Neural progenitor cell (in vitro differentiated cells): Measurements from ENCODE around the gene ZC3H18. TPM values are rescaled to one million over a fixed set of nuclear protein-coding genes. Genes with fewer than 3 reads are reported as not detected.

Experiments
- DNase-seq: peaks from one replicate; pipeline ENCODE4 v3.0.0-alpha.2; 2016; ENCODE audit warnings: low spot score
- H2AFZ ChIP-seq: fragments of 200-600 bp; sonication (generic); replicated peaks from 2 replicates; pipeline ENCODE4 v1.6.1; 2016; ENCODE audit warnings: antibody characterized with exemption
- H3F3A ChIP-seq: fragments of 200-600 bp; sonication (generic); 2 replicates; pipeline ENCODE4 v1.6.1; 2016; ENCODE audit warnings: antibody characterized with exemption, low read depth
- H3K27ac ChIP-seq: fragments of 200-600 bp; sonication (generic); 2 replicates; pipeline ENCODE4 v1.5.1; 2016; ENCODE audit warnings: mild to moderate bottlenecking
- H3K27me3 ChIP-seq: fragments of 200-600 bp; sonication (generic); 2 replicates; pipeline ENCODE4 v1.6.1; 2016; ENCODE audit warnings: mild to moderate bottlenecking, moderate library complexity
- H3K36me3 ChIP-seq: fragments of 200-600 bp; sonication (generic); 2 replicates; pipeline ENCODE4 v1.5.1; 2016
- H3K4me1 ChIP-seq: fragments of 200-600 bp; sonication (generic); 2 replicates; pipeline ENCODE4 v1.6.1; 2016; ENCODE audit warnings: mixed run types
- H3K4me2 ChIP-seq: fragments of 200-600 bp; sonication (generic); 2 replicates; pipeline ENCODE4 v1.6.1; 2016
- H3K4me3 ChIP-seq: fragments of 200-600 bp; sonication (generic); 2 replicates; pipeline ENCODE4 v1.5.1; 2016
- H3K79me2 ChIP-seq: fragments of 200-600 bp; sonication (generic); 2 replicates; pipeline ENCODE4 v1.6.1; 2016; ENCODE audit warnings: low read depth
- H3K9ac ChIP-seq: fragments of 200-600 bp; sonication (generic); 2 replicates; pipeline ENCODE4 v1.6.1; 2016
- H3K9me3 ChIP-seq: fragments of 200-600 bp; sonication (generic); 2 replicates; pipeline ENCODE4 v1.5.1; 2016; ENCODE audit warnings: low read depth
- H4K20me1 ChIP-seq: fragments of 200-600 bp; sonication (generic); 2 replicates; pipeline ENCODE4 v1.6.1; 2016; ENCODE audit warnings: low read depth
- H3K27ac Mint-ChIP-seq: 3 replicates; pipeline ENCODE4 v1.8.0; 2021; ENCODE audit warnings: mixed read lengths
- H3K27me3 Mint-ChIP-seq: 2 replicates; pipeline ENCODE4 v1.8.0; 2022; ENCODE audit warnings: low read depth, mild to moderate bottlenecking, inconsistent platforms, moderate library complexity, mixed read lengths; ENCODE audit not compliant: insufficient read depth
- H3K36me3 Mint-ChIP-seq: 3 replicates; pipeline ENCODE4 v1.8.0; 2021; ENCODE audit warnings: mixed read lengths
- H3K4me1 Mint-ChIP-seq: 3 replicates; pipeline ENCODE4 v1.8.0; 2021; ENCODE audit warnings: mixed read lengths
- H3K4me3 Mint-ChIP-seq: 3 replicates; pipeline ENCODE4 v1.8.0; 2021; ENCODE audit warnings: mild to moderate bottlenecking, moderate library complexity, mixed read lengths
- H3K9me3 Mint-ChIP-seq: 3 replicates; pipeline ENCODE4 v1.8.0; 2020; ENCODE audit warnings: mixed read lengths
- CTCF ChIP-seq: fragments of 200-600 bp; sonication (generic); IDR thresholded peaks from 2 replicates; pipeline ENCODE4 v1.5.1; 2017; ENCODE audit warnings: antibody characterized with exemption, mild to moderate bottlenecking
- EZH2 ChIP-seq: fragments of 200-600 bp; sonication (generic); IDR thresholded peaks from 2 replicates; pipeline ENCODE4 v1.6.1; 2017; ENCODE audit warnings: antibody characterized with exemption, mild to moderate bottlenecking, moderate library complexity
- EZH2phosphoT487 ChIP-seq: fragments of 200-600 bp; sonication (generic); IDR thresholded peaks from 2 replicates; pipeline ENCODE4 v1.6.1; 2017; ENCODE audit warnings: antibody characterized with exemption
- total RNA-seq: library from RNA; depleted of rRNA; stranded (reverse); fragments of >200 nt; gene quantifications from 2 replicates; pipeline ENCODE4 v1.2.3, GENCODE V29; 2015; ENCODE audit warnings: low replicate concordance

ZC3H18 gene
- total RNA-seq, 1 donor from 2014 or later = 24.2 TPM

DNA sequence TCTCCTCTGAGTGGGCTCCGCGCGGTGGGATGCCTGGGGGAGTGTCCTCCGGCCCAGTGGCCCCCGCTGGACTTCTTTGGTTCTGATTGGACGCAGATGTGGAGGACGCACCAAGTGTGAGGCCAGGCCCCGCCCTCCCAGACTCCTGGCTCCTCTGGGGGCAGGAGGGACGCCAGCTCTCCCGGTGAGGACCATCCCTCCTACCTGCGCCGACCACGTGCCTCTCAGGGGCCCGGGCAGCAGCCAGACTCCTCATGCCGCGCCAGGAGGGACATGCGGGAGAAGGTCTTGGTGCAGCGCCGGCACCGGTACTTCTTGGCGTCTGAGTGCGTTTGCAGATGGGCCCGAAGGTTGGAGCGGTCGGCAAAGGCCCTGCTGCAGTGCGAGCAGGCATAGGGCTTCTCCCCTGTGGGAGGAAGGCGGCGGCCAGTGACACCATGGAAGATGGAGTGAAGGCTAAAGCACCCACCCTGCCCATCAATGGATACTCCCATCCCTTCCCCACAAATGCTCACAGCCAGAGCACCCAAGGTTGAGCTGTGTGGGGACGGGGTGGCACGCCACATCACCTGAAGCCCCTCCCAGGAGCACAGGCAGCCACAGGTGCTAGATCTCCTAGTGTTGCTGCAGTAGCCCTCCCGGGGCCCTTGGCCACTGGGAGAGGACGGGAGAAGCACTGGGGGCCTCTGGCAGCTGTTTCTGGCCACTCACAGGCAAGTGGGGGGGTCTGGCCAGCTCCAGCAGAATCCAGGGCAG, 108.2 kb downstream of the ZC3H18 start:
- Mint-ChIP-seq H3K27me3 (peaks cover 12% of the 10 kb centered on the region), H3K36me3 (no peaks in the 10 kb centered on the region), H3K4me3 (no peak overlapping the region), H3K9me3 (no peaks in the 10 kb centered on the region), H3K4me1 (peaks cover 2% of the 10 kb centered on the region), H3K27ac (no peak overlapping the region)
- Histone ChIP-seq H4K20me1 (no peaks in the 10 kb centered on the region), H3K9me3 (no peaks in the 10 kb centered on the region), H3K36me3 (no peaks in the 10 kb centered on the region), H3K27me3 (no peaks in the 10 kb centered on the region), H3K4me3 (no peak overlapping the region), H2AFZ (no peak overlapping the region), H3F3A (peaks cover 13% of the 10 kb centered on the region), H3K4me1 (no peaks in the 10 kb centered on the region), H3K9ac (no peak overlapping the region), H3K79me2 (no peaks in the 10 kb centered on the region), H3K4me2 (no peak overlapping the region), H3K27ac (no peak overlapping the region)
- no peak for TF ChIP-seq CTCF
- DNase-seq = no peak

DNA sequence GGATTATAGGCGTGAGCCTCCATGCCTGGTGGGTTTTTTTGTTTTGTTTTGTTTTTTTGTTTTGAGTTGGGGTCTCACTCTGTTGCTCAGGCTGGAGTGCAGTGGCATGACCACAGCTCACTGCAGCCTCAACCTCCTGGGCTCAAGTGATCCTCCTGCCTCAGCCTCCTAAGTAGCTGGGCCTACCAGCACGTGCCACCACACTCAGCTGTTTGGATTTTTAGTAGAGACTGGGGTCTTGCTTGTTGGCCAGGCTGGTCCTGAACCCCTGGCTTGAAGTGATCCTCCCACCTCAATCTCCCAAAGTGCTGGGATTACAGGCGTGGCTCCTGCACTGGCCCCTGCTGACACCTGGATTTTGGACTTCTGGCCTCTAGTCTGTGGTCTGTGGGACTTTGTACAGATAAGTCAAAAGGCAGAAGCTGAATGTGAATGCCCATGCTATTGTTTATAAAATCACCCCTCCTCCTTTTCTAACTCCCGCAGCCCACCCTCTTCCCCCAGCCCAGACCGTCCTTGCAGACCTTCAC, 110.4 kb downstream of the ZC3H18 start:
- no peaks in the 10 kb centered on the region for H3K36me3 Mint-ChIP-seq
- no peak overlapping the region for H3K4me3 Mint-ChIP-seq
- Histone ChIP-seq H3K79me2 (no peaks in the 10 kb centered on the region), H3K4me1 (peaks cover 5% of the 10 kb centered on the region), H2AFZ (no peak overlapping the region), H3K9ac (no peak overlapping the region), H3K36me3 (no peaks in the 10 kb centered on the region), H3K9me3 (no peaks in the 10 kb centered on the region), H3K4me3 (no peak overlapping the region), H4K20me1 (no peaks in the 10 kb centered on the region), H3K27me3 (peaks cover 21% of the 10 kb centered on the region), H3K27ac (no peak overlapping the region), H3K4me2 (no peak overlapping the region), H3F3A (peaks cover 19% of the 10 kb centered on the region)
- peaks cover 24% of the 10 kb centered on the region for H3K27me3 Mint-ChIP-seq
- DNase-seq = no peak
- no peaks in the 10 kb centered on the region for H3K9me3 Mint-ChIP-seq
- H3K4me1 Mint-ChIP-seq = peaks cover 7% of the 10 kb centered on the region
- TF ChIP-seq EZH2phosphoT487 = no peak
- TF ChIP-seq CTCF = no peak
- TF ChIP-seq EZH2 = no peak
- H3K27ac Mint-ChIP-seq = no peak overlapping the region

DNA sequence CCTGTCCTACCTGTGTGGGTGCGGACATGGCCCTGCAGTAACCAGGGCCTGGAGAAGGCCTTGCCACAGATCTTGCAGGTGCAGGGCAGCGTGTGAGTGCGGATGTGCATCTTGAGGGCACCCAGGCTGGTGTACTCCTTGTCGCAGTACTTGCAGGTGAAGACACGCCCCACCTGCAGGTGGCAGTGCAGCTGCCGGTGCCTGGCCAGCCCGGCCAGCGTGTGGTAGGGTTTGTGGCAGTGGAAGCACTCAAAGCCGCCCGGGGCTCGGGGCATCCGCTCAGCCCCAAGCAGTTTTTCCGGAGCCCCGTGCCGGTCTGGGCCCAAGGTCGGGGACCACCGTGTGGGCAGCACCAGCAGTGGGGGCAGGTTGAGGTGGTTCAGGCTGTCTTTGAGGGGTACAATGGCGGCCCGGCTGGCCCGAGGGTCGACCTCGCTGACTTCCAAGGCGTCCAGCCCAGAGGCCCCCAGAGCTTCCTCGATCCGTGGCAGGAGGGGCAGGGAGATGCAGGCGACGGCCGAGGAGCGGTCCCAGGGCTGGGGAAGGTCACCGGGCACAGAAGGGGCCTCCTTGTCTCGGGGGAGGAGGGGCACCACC, 111.0 kb downstream of the ZC3H18 start:
- Histone ChIP-seq H3K36me3 (no peaks in the 10 kb centered on the region), H3K79me2 (no peaks in the 10 kb centered on the region), H3K4me3 (no peak overlapping the region), H3K4me2 (no peak overlapping the region), H2AFZ (no peak overlapping the region), H3K27ac (no peak overlapping the region), H3F3A (peaks cover 19% of the 10 kb centered on the region), H3K9ac (no peak overlapping the region), H3K4me1 (peaks cover 8% of the 10 kb centered on the region), H4K20me1 (no peaks in the 10 kb centered on the region), H3K27me3 (peaks cover 27% of the 10 kb centered on the region), H3K9me3 (no peaks in the 10 kb centered on the region)
- Mint-ChIP-seq H3K4me3 (no peak overlapping the region), H3K36me3 (no peaks in the 10 kb centered on the region), H3K9me3 (no peaks in the 10 kb centered on the region), H3K4me1 (peaks cover 7% of the 10 kb centered on the region), H3K27ac (no peak overlapping the region), H3K27me3 (peaks cover 24% of the 10 kb centered on the region)
- DNase-seq = peak; percentile 43
- no peak for TF ChIP-seq EZH2
- TF ChIP-seq EZH2phosphoT487 = no peak
- TF ChIP-seq CTCF = peak; percentile 46

Other genes with a start within 250 kb of the ZC3H18 start
- 0.02 and 0.03 TPM in 2 replicates for gene ZNF469, start 187.4 kb upstream of the ZC3H18 start, total RNA-seq
- gene ZFPM1, start 117.1 kb upstream of the ZC3H18 start, total RNA-seq = 0.36 and 0.96 TPM in 2 replicates
- not detected in 2 replicates for gene IL17C, start 68.2 kb downstream of the ZC3H18 start, total RNA-seq
- gene CYBA, start 80.7 kb downstream of the ZC3H18 start, total RNA-seq = 29.9 and 101 TPM in 2 replicates
- 12.7 and 53.7 TPM in 2 replicates for gene MVD, start 92.7 kb downstream of the ZC3H18 start, total RNA-seq
- gene SNAI3, start 116.1 kb downstream of the ZC3H18 start, total RNA-seq = 0.71 TPM in 1 of 2 replicates, not detected in the other
- 11.1 and 30.1 TPM in 2 replicates for gene RNF166, start 136.0 kb downstream of the ZC3H18 start, total RNA-seq
- 4.7 and 11.0 TPM in 2 replicates for gene CTU2, start 136.1 kb downstream of the ZC3H18 start, total RNA-seq
- gene PIEZO1, start 214.8 kb downstream of the ZC3H18 start, total RNA-seq = 5.5 and 26.9 TPM in 2 replicates
- 7.8 and 57.9 TPM in 2 replicates for gene CDT1, start 233.4 kb downstream of the ZC3H18 start, total RNA-seq
- 53.4 and 150 TPM in 2 replicates for gene APRT, start 241.5 kb downstream of the ZC3H18 start, total RNA-seq